ENCODE measurements around the gene BTBD2. TPM values are rescaled to one million over a fixed set of nuclear protein-coding genes. Genes with fewer than 3 reads are reported as not detected.
A peak's percentile ranks its signal among the peaks of the same experiment; 100 is the strongest.

Gene BTBD2
- total and polyA plus RNA-seq, 2 of the 13 experiments (the other 11 are each of a cell fraction or from before 2014, with no cell fraction given), result 28.1 to 45.3 TPM

DNA sequence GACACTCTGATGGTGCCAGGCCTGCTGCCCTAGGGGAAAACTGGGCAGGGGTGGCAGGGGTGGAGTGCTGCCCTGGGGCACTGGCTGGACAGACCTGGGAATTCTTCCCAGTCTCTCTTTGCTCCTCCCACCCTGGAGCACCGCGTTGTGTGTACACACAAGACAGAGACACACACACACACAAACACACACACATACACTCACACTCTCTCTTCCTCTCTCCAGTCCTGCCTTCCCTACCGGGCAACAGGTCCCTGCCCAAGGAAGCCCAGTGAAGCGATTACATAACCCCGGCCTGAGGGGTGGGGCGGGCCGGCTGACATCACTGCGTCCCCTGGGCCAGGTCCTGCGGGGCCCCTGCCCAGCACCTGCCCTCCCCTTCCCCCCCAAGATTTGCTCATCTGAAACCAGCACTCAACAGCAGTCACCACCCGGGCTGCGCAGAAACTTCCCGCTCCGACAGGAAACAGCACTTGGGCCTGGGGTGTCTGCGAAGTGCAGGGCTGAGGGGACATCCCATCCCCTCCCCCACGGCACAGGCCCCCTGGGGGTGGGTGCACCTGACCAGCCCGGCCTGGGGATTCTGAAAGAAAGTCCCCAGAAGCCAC is 34.3 kb upstream of the BTBD2 start (continued):
- 0 out of 2 replicates have a peak, but pooled peaks have one; percentile 21 for TF ChIP-seq FOXP1 (IDR thresholded peaks at IDR 0.05)
- TF ChIP-seq FOXP1 (CRISPR knock-in tag; IDR thresholded peaks at IDR 0.05), result peak; percentile 19
- no peak for TF ChIP-seq ZNF660 (CRISPR knock-in tag; IDR thresholded peaks at IDR 0.05; ENCODE audit: borderline replicate concordance, low read depth)
- TF ChIP-seq, protein P1, sequence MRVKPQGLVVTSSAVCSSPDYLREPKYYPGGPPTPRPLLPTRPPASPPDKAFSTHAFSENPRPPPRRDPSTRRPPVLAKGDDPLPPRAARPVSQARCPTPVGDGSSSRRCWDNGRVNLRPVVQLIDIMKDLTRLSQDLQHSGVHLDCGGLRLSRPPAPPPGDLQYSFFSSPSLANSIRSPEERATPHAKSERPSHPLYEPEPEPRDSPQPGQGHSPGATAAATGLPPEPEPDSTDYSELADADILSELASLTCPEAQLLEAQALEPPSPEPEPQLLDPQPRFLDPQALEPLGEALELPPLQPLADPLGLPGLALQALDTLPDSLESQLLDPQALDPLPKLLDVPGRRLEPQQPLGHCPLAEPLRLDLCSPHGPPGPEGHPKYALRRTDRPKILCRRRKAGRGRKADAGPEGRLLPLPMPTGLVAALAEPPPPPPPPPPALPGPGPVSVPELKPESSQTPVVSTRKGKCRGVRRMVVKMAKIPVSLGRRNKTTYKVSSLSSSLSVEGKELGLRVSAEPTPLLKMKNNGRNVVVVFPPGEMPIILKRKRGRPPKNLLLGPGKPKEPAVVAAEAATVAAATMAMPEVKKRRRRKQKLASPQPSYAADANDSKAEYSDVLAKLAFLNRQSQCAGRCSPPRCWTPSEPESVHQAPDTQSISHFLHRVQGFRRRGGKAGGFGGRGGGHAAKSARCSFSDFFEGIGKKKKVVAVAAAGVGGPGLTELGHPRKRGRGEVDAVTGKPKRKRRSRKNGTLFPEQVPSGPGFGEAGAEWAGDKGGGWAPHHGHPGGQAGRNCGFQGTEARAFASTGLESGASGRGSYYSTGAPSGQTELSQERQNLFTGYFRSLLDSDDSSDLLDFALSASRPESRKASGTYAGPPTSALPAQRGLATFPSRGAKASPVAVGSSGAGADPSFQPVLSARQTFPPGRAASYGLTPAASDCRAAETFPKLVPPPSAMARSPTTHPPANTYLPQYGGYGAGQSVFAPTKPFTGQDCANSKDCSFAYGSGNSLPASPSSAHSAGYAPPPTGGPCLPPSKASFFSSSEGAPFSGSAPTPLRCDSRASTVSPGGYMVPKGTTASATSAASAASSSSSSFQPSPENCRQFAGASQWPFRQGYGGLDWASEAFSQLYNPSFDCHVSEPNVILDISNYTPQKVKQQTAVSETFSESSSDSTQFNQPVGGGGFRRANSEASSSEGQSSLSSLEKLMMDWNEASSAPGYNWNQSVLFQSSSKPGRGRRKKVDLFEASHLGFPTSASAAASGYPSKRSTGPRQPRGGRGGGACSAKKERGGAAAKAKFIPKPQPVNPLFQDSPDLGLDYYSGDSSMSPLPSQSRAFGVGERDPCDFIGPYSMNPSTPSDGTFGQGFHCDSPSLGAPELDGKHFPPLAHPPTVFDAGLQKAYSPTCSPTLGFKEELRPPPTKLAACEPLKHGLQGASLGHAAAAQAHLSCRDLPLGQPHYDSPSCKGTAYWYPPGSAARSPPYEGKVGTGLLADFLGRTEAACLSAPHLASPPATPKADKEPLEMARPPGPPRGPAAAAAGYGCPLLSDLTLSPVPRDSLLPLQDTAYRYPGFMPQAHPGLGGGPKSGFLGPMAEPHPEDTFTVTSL (CRISPR knock-in tag; IDR thresholded peaks at IDR 0.05; ENCODE audit: borderline replicate concordance), result no peak
- TF ChIP-seq SOX5 (CRISPR knock-in tag; IDR thresholded peaks at IDR 0.05; ENCODE audit: borderline replicate concordance), result peak; percentile 45; the same call in 1 of the 2 replicates
- TF ChIP-seq, protein P2, sequence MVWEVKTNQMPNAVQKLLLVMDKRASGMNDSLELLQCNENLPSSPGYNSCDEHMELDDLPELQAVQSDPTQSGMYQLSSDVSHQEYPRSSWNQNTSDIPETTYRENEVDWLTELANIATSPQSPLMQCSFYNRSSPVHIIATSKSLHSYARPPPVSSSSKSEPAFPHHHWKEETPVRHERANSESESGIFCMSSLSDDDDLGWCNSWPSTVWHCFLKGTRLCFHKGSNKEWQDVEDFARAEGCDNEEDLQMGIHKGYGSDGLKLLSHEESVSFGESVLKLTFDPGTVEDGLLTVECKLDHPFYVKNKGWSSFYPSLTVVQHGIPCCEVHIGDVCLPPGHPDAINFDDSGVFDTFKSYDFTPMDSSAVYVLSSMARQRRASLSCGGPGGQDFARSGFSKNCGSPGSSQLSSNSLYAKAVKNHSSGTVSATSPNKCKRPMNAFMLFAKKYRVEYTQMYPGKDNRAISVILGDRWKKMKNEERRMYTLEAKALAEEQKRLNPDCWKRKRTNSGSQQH (CRISPR knock-in tag; IDR thresholded peaks at IDR 0.05; ENCODE audit: low read depth), result no peak
- TF ChIP-seq PRMT3 (CRISPR knock-in tag; IDR thresholded peaks at IDR 0.05; ENCODE audit: borderline replicate concordance, low read depth), result no peak
- no peak for TF ChIP-seq ZFP90 (CRISPR knock-in tag; IDR thresholded peaks at IDR 0.05; ENCODE audit: borderline replicate concordance)
- TF ChIP-seq KDM6A (CRISPR knock-in tag; IDR thresholded peaks at IDR 0.05; ENCODE audit: low read depth), result no peak
- TF ChIP-seq DZIP1 (CRISPR knock-in tag; IDR thresholded peaks at IDR 0.05), result no peak

Data from HepG2 (cell line).